OCI-LY1 (cell line): ENCODE measurements around the gene CCDC40.

Experiments used
- EZH2 ChIP-seq: fragments of 200-600 bp; sonication (generic), shearing (Covaris generic); IDR thresholded peaks from 2 replicates; pipeline ENCODE4 v1.8.0; 2017; ENCODE audit warnings: borderline replicate concordance, mixed run types, mild to moderate bottlenecking, antibody characterized with exemption, low read length, moderate library complexity, mixed read lengths
- TF ChIP-seq, protein P1 (sequence below): fragments of 200-600 bp; sonication (generic), shearing (Covaris generic); IDR thresholded peaks from 2 replicates; pipeline ENCODE4 v1.5.1; 2017; ENCODE audit warnings: mild to moderate bottlenecking, antibody characterized with exemption, low read length, moderate library complexity, mixed read lengths

DNA sequence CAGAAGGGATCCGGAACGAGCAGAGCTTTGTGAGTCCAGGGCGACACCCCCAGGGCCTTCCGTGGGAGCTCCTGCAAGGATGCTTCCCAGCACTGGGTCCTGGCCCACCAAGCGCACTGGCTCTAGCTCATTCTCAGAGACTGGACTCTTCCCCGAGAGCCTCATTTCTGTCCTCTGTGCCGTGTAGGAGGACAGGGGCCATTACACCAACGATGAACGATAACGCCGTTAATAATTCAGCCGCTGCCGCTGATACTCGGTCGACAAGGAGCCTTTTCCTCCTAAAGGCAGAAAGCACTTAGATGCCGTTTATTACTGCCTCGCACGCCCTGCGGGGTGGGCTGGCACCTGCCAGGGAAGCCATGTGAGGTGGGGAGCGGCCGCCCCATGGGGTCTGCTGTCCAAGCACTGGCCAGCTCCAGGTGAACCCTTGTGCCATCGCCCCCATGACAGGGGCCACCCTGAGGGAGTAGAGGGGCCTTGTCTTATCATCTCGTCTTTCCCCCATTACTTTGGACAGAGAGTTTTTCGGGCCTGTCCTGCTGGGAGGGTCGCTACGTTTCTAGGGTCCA, 34.3 kb upstream of the CCDC40 start:
- TF ChIP-seq, protein P1, sequence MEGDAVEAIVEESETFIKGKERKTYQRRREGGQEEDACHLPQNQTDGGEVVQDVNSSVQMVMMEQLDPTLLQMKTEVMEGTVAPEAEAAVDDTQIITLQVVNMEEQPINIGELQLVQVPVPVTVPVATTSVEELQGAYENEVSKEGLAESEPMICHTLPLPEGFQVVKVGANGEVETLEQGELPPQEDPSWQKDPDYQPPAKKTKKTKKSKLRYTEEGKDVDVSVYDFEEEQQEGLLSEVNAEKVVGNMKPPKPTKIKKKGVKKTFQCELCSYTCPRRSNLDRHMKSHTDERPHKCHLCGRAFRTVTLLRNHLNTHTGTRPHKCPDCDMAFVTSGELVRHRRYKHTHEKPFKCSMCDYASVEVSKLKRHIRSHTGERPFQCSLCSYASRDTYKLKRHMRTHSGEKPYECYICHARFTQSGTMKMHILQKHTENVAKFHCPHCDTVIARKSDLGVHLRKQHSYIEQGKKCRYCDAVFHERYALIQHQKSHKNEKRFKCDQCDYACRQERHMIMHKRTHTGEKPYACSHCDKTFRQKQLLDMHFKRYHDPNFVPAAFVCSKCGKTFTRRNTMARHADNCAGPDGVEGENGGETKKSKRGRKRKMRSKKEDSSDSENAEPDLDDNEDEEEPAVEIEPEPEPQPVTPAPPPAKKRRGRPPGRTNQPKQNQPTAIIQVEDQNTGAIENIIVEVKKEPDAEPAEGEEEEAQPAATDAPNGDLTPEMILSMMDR: no peak
- TF ChIP-seq EZH2: no peak
